ENCODE results near the gene RTF2.
"Not testable (repeated sequence)": the region's sequence is repeated elsewhere in the genome, so short reads cannot be mapped to it uniquely, and the experiment has no call there.

Gene RTF2

GRCh38 chr20:56554869-56555268 lies 86.4 kb downstream of the RTF2 start:
- DNase-seq = peak; percentile 97

GRCh38 chr20:56558968-56559367 lies 90.5 kb downstream of the RTF2 start:
- DNase-seq = no peak

DNA sequence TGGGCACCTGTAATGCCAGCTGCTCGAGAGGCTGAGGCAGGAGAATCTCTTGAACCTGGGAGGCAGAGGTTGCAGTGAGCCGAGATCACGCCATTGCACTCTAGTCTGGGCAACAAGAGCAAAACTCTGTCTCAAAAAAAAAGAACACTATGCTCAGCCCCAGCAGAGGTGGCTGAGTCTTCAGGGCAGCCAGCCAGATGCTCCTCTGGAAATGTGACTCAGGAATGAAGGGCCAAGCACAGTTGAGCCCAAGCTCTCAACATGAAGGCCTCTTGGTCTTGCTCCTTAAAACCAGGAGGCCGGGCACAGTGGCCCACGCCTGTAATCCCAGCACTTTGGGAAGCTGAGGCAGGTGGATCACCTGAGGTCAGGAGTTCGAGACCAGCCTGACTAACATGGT lies 96.1 kb downstream of the RTF2 start:
- DNase-seq = not testable (repeated sequence)

DNA sequence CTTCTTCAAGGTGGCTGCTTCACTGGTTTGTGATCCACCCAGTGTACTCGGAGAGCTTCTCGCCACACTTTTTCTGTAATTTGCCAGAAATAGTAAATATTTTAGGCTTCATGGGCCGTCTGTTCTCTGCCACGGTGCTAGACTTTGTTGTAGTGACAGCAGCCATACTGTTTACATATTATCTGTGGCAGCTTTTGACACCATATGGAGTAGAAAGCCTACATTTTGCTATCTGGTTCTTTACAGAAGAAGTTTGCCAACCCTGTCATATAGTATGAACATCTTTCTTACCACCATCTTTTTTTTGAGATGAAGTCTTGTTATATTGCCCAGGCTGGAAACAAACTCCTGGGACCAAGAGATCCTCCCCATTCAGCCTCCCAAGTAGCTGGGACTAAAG lies 97.1 kb downstream of the RTF2 start:
- DNase-seq = no peak

GRCh38 chr20:56566621-56567020 lies 98.2 kb downstream of the RTF2 start:
- DNase-seq = no peak
